Activated T-cell treated with anti-CD3 and anti-CD28 coated beads, Interleukin-2, amount 50 U/mL, for 48 hours (primary cell): Measurements from ENCODE around the gene NCK2.
A peak's percentile ranks its signal among the peaks of the same experiment; 100 is the strongest.

Experiments
- DNase-seq, 2 experiments: peaks; one replicate each; pipeline ENCODE4 v3.0.0-alpha.2; 2020

NCK2 gene

GRCh38 chr2:105854972-105855371 is 110.3 kb downstream of the NCK2 start:
- no peak for DNase-seq

DNA sequence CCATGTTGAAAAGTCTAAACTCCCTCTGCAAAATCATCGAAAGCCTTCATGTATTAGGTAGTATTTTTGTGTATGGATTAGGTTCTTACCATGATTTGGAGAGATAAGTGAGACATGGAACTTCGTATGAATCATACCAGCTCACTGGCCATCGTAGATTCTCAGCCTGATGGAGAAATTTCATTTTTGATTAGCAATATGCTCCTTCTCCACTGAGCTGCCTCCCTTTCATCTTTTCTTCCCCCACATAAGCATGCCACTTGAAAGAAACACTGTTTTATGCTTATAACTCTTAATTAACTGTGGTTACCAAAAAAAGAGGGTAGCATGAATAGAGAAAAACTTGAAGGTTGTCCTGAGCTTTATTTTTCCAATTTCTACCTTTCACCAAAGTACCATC is 111.9 kb downstream of the NCK2 start:
- no peak for DNase-seq

- peak; percentile 45 to 49 for DNase-seq
These were observed 112.5 kb downstream of the NCK2 start for GRCh38 chr2:105857076-105857740.

GRCh38 chr2:105858868-105859693 is 114.4 kb downstream of the NCK2 start:
- DNase-seq = peak; percentile 55 to 58

DNA sequence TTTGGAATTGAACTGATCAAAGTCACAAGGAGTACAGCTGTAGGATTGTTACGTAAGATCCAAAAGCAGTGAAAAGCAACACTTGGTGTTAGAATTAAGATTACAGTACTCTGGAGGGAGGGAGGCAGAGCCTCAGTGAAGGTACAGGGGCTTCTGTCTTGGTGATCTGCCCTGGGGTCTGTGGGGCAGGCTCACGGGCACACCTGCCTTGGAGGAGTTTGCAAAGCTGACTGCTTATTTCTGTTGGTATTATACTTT is 114.9 kb downstream of the NCK2 start:
- DNase-seq = no peak

DNA sequence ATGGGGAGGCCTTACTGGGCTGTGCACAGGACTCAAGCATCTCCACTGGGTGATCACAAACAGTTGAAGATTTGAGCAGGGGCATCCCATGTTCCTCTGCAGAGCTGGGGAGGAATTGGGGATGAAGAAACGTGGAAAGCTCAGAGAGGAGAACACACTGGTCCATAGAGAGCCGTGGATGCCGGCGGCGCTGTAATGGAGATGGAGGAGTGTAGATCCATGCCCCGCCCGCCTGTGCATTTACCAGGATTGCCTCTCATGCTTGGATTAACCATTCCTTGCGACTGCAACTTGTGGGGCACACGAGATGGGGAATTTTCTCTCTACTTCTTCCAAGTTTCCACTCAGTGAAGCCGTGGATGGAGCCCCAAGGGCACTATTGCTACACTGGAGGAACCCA is 115.9 kb downstream of the NCK2 start:
- no peak for DNase-seq

- peak; percentile 13 to 16 for DNase-seq
These were observed 116.5 kb downstream of the NCK2 start for GRCh38 chr2:105861200-105861599.

DNA sequence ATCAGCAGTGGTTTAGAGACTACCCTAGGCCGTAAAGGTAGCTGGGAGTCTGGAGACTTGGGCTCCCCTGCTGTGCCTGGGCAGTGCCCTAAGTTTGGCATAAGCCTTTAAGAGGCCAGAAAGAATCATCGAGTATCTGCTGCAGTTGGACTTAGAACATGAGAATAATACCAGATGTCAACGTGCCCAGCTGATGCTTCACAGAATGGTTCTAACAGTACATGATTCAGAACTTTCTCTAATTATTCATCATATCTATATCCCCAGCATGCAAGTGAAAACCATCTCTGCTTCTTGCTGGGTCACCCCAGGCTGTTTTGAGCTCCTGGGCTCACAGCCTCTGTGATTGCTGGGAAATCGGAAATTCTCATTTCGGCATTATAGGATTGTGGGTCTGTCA is 118.1 kb downstream of the NCK2 start:
- peak; percentile 17 to 20 for DNase-seq

DNA sequence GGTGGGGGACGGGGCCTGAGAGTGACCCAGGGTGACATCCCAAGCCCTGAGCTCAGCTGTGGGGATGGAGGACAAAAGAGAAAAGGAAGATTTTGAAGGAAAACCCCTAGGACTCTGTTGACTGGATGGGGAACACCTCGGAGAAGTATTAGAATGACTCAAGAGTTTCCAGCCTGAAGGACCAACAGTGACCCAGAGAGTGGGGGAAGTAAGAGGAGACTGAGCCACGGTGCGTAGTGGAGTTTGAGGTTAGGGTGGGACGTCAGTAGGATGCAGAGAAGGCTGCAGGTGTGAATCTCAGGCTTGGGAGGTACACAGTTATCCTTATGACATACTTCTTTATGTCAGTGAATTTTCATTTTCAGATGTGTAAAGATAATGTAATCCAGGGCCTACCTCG is 119.5 kb downstream of the NCK2 start:
- peak in 1 of 2 experiments; percentile 21 for DNase-seq

- DNase-seq = peak in 1 of 2 experiments; percentile 34
These were observed 120.7 kb downstream of the NCK2 start for GRCh38 chr2:105865222-105865913.

GRCh38 chr2:105866216-105867185 is 121.8 kb downstream of the NCK2 start:
- peak in 1 of 2 experiments; percentile 14 for DNase-seq

- DNase-seq = no peak
These were observed 122.9 kb downstream of the NCK2 start for GRCh38 chr2:105867587-105867986.

GRCh38 chr2:105868060-105868459 is 123.3 kb downstream of the NCK2 start:
- DNase-seq = no peak

DNA sequence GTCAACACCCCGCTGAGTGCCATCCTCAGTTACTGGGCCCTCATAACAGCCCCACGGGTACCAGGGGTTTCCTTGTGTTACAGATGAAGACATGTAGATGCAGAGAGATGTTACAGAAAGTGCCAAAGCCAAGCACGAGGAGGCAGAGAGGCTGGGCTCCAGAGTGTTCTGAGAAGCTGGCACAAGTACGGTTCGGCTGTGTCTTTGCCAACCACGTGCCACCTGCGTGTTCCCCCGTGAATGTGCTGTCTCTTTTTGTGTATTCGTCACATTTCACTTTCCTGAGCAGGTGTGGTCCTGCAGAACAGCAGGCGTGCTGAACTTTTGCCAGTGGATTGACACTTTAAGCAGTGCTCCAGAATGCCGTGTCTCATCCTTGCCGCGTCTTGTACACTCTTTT is 124.6 kb downstream of the NCK2 start:
- DNase-seq = peak in 1 of 2 experiments; percentile 15

DNA sequence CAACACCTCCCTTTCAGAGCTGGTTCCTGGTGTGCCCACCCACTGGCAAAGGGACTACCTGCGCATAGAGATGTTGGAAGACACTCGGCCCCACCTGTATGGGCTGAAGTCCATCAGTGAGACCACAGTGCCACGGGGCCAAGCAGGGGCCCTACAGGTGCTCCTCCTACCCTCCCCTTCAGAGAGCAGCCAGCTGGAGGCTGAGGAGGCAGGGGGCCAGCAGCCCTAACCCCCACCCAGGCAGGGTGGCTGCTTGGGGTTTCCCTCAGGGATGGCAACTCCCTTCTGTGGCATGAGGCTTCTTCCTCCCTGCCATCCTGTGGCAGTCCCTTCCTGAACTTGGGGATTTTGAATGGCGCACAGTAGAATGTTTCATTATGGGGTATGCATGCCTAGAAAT is 125.3 kb downstream of the NCK2 start:
- peak in 1 of 2 experiments; percentile 7 for DNase-seq

DNA sequence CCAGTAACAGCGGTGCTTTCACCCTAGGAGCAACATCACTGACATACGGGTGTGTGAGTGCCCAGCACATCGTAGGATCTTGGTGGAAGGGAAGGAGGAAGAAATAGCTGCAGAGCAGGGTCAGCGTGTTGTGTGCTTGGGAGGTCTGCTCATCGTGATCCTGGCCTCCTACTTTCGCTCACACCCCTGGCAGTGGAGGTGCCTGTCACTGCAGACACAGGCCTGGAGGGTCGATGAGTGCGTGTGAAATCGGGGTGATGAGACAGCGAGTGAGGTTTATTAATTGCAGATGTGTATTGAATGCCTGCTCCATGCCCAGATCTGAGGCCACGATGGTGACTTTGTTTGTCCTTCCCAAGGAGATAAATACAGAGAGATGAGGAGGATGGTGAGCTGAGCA is 126.1 kb downstream of the NCK2 start:
- DNase-seq = peak in 1 of 2 experiments; percentile 11

DNA sequence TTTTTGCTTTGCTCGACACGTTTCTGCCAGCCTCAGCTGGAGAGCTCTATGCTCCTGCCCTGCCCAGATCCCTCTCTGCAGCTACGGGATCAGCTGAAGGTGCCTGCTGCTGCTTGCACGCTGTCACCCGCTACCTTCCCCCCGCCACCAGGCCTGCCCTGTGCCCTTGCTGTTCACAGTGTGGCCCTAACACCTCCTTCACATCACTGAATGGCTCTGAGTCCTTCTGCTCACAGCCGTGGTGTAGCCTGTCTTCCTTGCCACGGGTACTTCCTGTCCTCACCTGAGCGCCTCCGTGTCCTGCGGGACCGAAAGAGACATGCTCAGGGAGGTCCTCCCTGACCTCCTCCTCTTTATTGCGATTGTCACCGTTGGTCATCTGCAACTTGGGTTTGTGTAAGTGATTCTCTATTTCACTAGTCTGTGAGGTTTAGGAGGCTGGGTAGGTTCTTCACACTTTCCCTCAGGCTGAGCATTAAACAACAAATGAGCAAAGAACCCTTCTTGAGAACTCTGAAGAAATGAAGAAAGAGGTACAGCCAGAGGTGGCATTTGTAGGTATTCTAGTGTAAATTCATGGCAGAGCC is 127.5 kb downstream of the NCK2 start:
- DNase-seq = no peak

DNA sequence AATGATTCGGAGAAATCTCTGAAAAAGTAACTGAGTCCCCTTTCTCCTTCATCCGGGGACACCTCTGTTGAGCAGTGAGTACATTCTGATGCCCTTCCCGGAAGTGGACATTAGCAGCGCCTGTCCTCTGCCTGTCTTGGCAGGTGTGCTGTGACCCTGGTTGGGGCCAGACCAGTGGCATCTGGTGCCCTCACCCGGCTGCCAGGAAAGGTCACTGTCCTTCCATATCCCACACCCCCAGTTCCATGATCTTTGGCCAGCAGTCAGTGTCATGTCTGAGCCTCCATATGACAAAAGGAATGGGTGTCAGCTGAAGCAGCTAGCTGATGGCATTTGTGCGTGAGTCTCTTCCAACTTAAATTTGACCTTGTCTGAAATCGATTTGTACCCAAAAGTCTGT is 128.1 kb downstream of the NCK2 start:
- peak in 1 of 2 experiments; percentile 22 for DNase-seq

- DNase-seq = peak in 1 of 2 experiments; percentile 30
These were observed 128.6 kb downstream of the NCK2 start for GRCh38 chr2:105873281-105873680.

- DNase-seq = peak; percentile 80 to 83
These were observed 129.0 kb downstream of the NCK2 start for GRCh38 chr2:105873721-105874120.

DNA sequence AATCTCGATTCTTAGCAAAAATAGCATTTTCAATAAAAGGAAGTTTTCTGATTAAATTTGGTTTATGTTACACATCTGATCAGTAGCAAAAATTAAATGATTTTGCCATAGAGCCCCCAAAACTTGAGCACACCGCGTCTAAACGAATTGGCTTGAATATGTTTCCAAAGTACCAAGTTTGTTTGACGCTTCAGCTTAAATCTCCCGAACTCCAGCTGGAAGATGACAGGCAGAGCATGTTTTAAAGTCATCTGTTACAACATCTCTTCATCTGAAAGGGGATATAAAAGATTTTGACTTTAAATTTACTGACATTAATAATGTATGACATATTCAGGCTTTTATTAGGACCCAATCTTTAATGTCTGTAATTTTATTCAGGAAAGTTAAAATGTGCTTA is 129.8 kb downstream of the NCK2 start:
- DNase-seq = no peak

- peak in 1 of 2 experiments; percentile 12 for DNase-seq
These were observed 130.5 kb downstream of the NCK2 start for GRCh38 chr2:105875241-105875640.
